Measurements from ENCODE around the gene SDK1. TPM values are rescaled to one million over a fixed set of nuclear protein-coding genes. Genes with fewer than 3 reads are reported as not detected.

Gene SDK1
- total and polyA plus RNA-seq, 10 of the 15 experiments (the other 5 are each of a cell fraction or from before 2014, with no cell fraction given), result 0.14 to 0.33 TPM; not detected in 8

DNA sequence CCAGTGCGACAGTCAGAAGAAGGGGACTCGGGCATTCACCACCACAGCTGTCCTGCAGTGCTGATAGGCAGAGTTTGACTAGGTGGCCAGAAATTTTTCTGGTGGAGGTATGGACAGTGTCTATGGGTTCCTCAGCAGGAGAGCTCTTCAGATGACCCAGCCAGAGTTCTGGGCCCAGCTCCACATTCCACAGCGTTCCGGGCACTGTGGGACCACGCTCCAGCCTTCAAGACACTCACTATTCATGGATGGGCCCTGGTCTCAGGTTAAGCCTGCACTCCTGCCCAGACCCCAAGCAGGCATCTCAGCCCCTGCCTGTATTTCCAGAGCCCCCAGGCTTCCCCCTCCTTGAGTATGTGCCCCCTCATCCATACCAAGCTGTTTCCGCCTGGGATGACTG is 884.1 kb downstream of the SDK1 start:
- RAD21 ChIA-PET (ENCODE audit: unreplicated experiment), result no interaction called here
- no peak for FAIRE-seq
- H3K79me2 ChIP-seq (ENCODE audit: control insufficient read depth, insufficient read depth, low read length), result no peaks in the 10 kb centered on the region
- H3K4me1 ChIP-seq (ENCODE audit: control insufficient read depth, insufficient read depth, low read length), result no peaks in the 10 kb centered on the region
- TF ChIP-seq NFYA (IDR thresholded peaks at IDR 0.05; ENCODE audit: borderline replicate concordance, low read depth, low read length) (no peak), STAT1 (conservative IDR thresholded peaks at IDR 0.05) (no peak), SMAD1 (IDR thresholded peaks at IDR 0.05; ENCODE audit: low read depth, partially characterized antibody) (no peak), PAX5 (IDR thresholded peaks at IDR 0.05; ENCODE audit: borderline replicate concordance, low read depth, low read length) (no peak), SREBF1 (IDR thresholded peaks at IDR 0.05; ENCODE audit: low read length) (no peak), RELA (IDR thresholded peaks at IDR 0.05; ENCODE audit: borderline replicate concordance, partially characterized antibody) (no peak), PML (IDR thresholded peaks at IDR 0.05; ENCODE audit: low read length) (no peak)
- TF ChIP-seq, protein P1, sequence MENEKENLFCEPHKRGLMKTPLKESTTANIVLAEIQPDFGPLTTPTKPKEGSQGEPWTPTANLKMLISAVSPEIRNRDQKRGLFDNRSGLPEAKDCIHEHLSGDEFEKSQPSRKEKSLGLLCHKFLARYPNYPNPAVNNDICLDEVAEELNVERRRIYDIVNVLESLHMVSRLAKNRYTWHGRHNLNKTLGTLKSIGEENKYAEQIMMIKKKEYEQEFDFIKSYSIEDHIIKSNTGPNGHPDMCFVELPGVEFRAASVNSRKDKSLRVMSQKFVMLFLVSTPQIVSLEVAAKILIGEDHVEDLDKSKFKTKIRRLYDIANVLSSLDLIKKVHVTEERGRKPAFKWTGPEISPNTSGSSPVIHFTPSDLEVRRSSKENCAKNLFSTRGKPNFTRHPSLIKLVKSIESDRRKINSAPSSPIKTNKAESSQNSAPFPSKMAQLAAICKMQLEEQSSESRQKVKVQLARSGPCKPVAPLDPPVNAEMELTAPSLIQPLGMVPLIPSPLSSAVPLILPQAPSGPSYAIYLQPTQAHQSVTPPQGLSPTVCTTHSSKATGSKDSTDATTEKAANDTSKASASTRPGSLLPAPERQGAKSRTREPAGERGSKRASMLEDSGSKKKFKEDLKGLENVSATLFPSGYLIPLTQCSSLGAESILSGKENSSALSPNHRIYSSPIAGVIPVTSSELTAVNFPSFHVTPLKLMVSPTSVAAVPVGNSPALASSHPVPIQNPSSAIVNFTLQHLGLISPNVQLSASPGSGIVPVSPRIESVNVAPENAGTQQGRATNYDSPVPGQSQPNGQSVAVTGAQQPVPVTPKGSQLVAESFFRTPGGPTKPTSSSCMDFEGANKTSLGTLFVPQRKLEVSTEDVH (IDR thresholded peaks at IDR 0.05; ENCODE audit: low read depth, partially characterized antibody), result no peak
- TF ChIP-seq, protein P2, sequence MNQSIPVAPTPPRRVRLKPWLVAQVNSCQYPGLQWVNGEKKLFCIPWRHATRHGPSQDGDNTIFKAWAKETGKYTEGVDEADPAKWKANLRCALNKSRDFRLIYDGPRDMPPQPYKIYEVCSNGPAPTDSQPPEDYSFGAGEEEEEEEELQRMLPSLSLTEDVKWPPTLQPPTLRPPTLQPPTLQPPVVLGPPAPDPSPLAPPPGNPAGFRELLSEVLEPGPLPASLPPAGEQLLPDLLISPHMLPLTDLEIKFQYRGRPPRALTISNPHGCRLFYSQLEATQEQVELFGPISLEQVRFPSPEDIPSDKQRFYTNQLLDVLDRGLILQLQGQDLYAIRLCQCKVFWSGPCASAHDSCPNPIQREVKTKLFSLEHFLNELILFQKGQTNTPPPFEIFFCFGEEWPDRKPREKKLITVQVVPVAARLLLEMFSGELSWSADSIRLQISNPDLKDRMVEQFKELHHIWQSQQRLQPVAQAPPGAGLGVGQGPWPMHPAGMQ (IDR thresholded peaks at IDR 0.05; ENCODE audit: borderline replicate concordance), result no peak
- TF ChIP-seq, protein P3, sequence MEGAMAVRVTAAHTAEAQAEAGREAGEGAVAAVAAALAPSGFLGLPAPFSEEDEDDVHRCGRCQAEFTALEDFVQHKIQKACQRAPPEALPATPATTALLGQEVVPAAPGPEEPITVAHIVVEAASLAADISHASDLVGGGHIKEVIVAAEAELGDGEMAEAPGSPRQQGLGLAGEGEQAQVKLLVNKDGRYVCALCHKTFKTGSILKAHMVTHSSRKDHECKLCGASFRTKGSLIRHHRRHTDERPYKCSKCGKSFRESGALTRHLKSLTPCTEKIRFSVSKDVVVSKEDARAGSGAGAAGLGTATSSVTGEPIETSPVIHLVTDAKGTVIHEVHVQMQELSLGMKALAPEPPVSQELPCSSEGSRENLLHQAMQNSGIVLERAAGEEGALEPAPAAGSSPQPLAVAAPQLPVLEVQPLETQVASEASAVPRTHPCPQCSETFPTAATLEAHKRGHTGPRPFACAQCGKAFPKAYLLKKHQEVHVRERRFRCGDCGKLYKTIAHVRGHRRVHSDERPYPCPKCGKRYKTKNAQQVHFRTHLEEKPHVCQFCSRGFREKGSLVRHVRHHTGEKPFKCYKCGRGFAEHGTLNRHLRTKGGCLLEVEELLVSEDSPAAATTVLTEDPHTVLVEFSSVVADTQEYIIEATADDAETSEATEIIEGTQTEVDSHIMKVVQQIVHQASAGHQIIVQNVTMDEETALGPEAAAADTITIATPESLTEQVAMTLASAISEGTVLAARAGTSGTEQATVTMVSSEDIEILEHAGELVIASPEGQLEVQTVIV (IDR thresholded peaks at IDR 0.05; ENCODE audit: borderline replicate concordance, partially characterized antibody), result no peak
- H3K27me3 ChIP-seq (replicated peaks in 1 of 2; ENCODE audit: control insufficient read depth in 2 of 2, insufficient read depth in 2 of 2, low read length in 1 of 2), result no peaks in the 10 kb centered on the region
- ATAC-seq, result no peak
- H4K20me1 ChIP-seq (ENCODE audit: control insufficient read depth, insufficient read depth), result no peaks in the 10 kb centered on the region
- H3K9me3 ChIP-seq (replicated peaks; ENCODE audit: control insufficient read depth, insufficient read depth, low read length), result no peaks in the 10 kb centered on the region; the same call in 2 of the 3 replicates
- no peak for DNase-seq (ENCODE audit: low read depth, low spot score)
- no peak overlapping the region for H3K9ac ChIP-seq (ENCODE audit: control insufficient read depth, insufficient read depth, low read length)
- POLR2A ChIA-PET, result no interaction called here
- BruUV-seq (replicated peaks), result no TSS peak
- no peak overlapping the region for H3K27ac ChIP-seq (ENCODE audit: control insufficient read depth, insufficient read depth)
- H3K4me3 ChIP-seq, result no peak overlapping the region
- H2AFZ ChIP-seq (ENCODE audit: control insufficient read depth, low read depth, low read length), result no peak overlapping the region
- no peak overlapping the region for H3K4me2 ChIP-seq (ENCODE audit: control insufficient read depth, insufficient read depth)
- no peaks in the 10 kb centered on the region for H3K36me3 ChIP-seq (ENCODE audit: control insufficient read depth in 2 of 2, insufficient read depth in 2 of 2, low read length in 1 of 2)
- SMC1A ChIA-PET (ENCODE audit: uncharacterized antibody, unreplicated experiment), result no interaction called here
- CTCF ChIA-PET, result no interaction called here
- intact Hi-C loops (cut with micrococcal nuclease; ENCODE audit: unreplicated experiment), result no loop called here
- 47% methylated on average over 6 of the region's 6 CpGs for WGBS (ENCODE audit: insufficient coverage, insufficient replicate concordance, low lambda C conversion rate, missing lambda C conversion rate)
- in situ Hi-C loops (cut with MboI), result no loop called here

All from GM12878 (cell line).